Measurements from ENCODE around the gene BRDT.
A peak's percentile ranks its signal among the peaks of the same experiment; 100 is the strongest.

BRDT gene

DNA sequence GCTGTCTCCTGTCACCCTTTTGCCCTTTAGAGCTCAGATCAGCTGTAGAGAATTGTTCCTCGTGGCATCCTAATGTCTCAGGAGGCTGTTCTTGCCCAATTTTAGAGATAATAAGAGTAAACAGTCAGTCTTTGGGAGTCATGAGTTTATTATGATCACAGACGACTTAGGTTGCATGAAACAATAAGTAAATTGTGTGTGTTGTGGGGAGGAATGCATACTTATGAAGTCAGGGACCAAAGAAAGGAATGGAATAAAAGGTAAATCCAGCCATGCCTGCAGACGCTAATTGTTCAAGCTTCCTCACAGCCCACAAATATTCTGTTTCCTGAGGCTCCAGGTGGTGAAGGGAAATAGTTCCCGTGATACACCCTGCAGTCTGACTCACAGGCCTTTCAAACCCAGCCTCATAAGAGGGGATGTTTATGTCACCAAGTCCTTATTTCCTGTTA, 81.5 kb downstream of the BRDT start:
- TF ChIP-seq, protein P1, sequence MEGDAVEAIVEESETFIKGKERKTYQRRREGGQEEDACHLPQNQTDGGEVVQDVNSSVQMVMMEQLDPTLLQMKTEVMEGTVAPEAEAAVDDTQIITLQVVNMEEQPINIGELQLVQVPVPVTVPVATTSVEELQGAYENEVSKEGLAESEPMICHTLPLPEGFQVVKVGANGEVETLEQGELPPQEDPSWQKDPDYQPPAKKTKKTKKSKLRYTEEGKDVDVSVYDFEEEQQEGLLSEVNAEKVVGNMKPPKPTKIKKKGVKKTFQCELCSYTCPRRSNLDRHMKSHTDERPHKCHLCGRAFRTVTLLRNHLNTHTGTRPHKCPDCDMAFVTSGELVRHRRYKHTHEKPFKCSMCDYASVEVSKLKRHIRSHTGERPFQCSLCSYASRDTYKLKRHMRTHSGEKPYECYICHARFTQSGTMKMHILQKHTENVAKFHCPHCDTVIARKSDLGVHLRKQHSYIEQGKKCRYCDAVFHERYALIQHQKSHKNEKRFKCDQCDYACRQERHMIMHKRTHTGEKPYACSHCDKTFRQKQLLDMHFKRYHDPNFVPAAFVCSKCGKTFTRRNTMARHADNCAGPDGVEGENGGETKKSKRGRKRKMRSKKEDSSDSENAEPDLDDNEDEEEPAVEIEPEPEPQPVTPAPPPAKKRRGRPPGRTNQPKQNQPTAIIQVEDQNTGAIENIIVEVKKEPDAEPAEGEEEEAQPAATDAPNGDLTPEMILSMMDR (conservative IDR thresholded peaks at IDR 0.05; ENCODE audit: control insufficient read depth, insufficient read depth, low read depth, low read length): no peak
- no peak for DNase-seq (ENCODE audit: low read depth)
- H3K4me3 ChIP-seq (ENCODE audit: control insufficient read depth, low read depth, low read length): no peak overlapping the region

DNA sequence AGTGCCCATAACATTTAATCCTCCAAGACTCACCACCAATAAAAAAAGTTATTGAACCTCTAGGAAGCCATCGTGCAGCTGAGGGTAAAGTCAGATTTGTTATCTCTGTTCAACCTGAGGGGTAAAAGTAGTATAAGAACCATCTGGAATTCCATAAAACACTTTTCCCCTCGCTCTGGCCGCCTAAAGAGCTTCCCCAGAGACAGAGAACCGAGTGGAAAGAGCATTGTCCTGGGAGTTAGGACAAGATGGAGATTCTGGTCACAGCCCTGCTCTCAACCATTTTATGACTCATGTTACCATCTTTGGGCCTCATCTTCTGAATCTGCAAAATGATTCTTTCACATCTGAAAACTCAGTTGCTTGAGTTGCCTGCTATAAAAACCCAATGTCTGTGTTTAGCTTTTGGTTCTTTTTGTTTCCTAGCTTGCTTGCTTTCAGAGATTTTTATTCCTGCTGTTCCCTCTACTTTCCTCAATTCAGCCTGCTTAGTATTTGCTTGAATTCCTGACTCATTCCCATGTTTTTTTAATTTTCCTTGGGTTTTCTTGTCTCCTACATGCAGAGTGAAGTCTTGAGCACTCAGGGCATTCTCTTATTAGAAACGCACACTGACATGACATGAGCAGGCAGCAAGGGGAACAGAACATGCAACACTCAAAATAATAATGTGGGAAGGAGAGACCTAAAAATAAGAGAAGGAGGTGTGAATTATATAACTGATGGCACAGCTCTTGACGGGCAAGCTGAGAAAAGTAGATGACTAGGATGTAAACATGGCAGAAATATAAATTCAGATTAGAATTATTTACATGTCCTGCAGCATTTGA, 82.3 kb downstream of the BRDT start:
- no peak overlapping the region for H3K4me3 ChIP-seq (ENCODE audit: control insufficient read depth, low read depth, low read length)
- DNase-seq (ENCODE audit: low read depth): peak; percentile 9
- TF ChIP-seq, protein P1 (conservative IDR thresholded peaks at IDR 0.05; ENCODE audit: control insufficient read depth, insufficient read depth, low read depth, low read length): no peak

DNA sequence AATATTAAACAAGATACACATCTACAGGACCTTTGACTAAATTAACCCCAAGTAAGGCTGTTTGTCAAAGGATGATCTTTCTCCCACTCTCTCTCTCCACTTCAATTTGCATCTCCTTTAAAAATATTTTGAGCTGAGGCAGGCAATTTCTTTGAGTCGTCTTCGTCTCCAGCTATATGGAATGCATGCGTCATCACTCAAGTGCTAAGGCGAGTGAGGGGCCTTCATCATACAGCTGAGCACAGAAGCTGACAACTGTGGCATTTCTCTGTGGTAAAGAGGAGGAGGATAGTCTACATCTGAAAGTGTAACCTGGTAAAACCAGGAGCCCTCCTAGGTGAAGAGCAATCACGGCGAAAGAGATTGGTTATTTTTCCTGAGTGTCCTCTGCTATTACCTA, 88.2 kb downstream of the BRDT start:
- TF ChIP-seq, protein P1 (conservative IDR thresholded peaks at IDR 0.05; ENCODE audit: control insufficient read depth, insufficient read depth, low read depth, low read length): no peak
- no peak overlapping the region for H3K4me3 ChIP-seq (ENCODE audit: control insufficient read depth, low read depth, low read length)
- DNase-seq (ENCODE audit: low read depth): no peak

DNA sequence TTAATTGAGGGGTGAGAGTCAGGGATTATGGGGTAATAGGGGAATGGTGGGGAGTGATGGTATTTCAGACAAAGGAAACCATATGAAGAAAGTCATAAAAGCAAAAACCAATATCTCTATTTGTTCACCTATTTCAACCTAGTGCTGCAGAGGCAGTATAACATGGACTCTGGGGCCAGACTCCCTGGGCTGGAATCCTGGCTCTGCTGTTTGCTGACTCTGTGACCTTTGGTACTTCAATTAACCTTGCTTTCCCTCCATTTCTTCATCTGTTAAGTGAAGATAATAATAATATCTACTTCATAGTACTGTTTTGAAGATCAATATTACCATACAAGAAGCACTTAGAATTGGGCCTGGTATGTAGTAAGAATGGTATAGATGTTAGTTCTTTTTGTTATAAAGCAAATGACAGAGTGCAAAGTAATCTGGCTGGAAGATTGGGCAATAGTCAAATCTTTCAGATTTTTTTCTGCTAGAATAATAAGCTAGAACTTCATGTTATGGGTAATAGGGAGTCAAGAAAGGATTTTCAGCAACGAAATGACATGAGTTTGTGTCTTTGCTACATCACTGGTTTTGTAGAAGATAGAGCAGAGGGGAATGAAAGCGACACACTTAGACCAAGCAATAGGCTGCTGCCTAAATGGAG, 89.6 kb downstream of the BRDT start:
- TF ChIP-seq, protein P1 (conservative IDR thresholded peaks at IDR 0.05; ENCODE audit: control insufficient read depth, insufficient read depth, low read depth, low read length): no peak
- DNase-seq (ENCODE audit: low read depth): no peak
- no peak overlapping the region for H3K4me3 ChIP-seq (ENCODE audit: control insufficient read depth, low read depth, low read length)

DNA sequence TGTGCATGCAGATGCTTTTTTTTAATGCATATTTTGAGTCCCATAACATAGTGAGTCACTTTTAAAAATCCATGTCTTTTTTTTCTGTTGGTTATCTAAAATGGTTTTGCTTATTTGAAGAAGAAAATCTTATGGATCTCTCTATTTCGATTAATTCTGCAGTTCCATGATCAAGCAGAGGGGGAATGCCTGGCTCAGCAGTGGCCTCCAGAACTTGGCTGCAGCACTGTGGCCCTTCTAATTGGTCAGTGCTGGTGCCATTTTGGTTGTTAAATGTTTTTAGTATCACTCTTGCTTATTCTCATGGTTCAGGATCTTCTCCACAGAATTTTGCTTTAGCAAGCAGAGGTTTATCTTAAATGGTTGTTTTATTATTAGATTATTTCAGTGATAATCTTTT, 91.8 kb downstream of the BRDT start:
- TF ChIP-seq, protein P1 (conservative IDR thresholded peaks at IDR 0.05; ENCODE audit: control insufficient read depth, insufficient read depth, low read depth, low read length): no peak

DNA sequence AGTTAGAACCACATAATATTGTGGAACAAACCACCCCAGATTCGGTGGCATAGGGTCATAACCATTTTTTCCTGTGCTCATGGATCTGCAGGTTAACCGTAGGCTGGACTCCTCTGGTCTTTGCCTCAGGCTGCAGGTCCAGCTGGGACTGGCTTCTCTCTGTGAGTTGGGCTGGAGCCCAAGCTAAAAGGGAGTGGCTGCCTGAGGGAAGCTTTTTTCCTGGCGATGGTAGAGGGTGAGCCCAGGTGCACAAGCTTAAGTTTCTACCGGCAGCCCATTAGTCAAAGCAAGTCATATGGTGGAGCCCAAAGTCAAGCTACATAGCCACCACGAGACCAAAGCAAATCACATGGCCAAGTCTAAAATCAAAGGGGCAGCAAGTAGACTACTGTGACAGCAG, 94.4 kb downstream of the BRDT start:
- TF ChIP-seq, protein P1 (conservative IDR thresholded peaks at IDR 0.05; ENCODE audit: control insufficient read depth, insufficient read depth, low read depth, low read length): no peak
- no peak overlapping the region for H3K4me3 ChIP-seq (ENCODE audit: control insufficient read depth, low read depth, low read length)
- DNase-seq (ENCODE audit: low read depth): no peak

More for the DNA sequence above, 91.8 kb downstream of the BRDT start:
- no peak overlapping the region for H3K4me3 ChIP-seq (ENCODE audit: control insufficient read depth, low read depth, low read length)
- no peak for DNase-seq (ENCODE audit: low read depth)

All from fibroblast of mammary gland (primary cell).